Activated T-cell treated with anti-CD3 and anti-CD28 coated beads, Interleukin-2, amount 50 U/mL, for 1 hour (primary cell): ENCODE measurements around the gene AATK.

ENCODE experiments used
- DNase-seq: peaks from one replicate; pipeline ENCODE4 v3.0.0-alpha.2; 2020

The AATK gene

DNA sequence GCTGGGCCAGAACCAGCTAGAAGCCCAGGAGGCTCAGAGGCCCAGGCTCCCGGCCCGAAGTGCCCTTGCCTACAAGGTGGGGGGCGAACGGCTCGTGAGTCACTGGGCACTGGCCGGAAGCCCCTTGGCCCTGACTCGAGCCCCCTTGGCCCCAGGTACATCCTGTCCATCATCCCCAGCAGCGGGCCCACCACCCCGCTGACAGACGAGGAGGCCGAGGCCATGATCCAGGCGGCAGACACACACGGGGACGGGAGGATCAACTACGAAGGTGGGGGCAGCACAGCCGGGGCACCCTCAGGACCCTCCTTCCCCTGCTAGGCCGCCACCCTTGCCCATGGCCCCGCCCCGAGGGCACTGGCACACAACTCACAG, 15.8 kb upstream of the AATK start:
- no peak for DNase-seq

DNA sequence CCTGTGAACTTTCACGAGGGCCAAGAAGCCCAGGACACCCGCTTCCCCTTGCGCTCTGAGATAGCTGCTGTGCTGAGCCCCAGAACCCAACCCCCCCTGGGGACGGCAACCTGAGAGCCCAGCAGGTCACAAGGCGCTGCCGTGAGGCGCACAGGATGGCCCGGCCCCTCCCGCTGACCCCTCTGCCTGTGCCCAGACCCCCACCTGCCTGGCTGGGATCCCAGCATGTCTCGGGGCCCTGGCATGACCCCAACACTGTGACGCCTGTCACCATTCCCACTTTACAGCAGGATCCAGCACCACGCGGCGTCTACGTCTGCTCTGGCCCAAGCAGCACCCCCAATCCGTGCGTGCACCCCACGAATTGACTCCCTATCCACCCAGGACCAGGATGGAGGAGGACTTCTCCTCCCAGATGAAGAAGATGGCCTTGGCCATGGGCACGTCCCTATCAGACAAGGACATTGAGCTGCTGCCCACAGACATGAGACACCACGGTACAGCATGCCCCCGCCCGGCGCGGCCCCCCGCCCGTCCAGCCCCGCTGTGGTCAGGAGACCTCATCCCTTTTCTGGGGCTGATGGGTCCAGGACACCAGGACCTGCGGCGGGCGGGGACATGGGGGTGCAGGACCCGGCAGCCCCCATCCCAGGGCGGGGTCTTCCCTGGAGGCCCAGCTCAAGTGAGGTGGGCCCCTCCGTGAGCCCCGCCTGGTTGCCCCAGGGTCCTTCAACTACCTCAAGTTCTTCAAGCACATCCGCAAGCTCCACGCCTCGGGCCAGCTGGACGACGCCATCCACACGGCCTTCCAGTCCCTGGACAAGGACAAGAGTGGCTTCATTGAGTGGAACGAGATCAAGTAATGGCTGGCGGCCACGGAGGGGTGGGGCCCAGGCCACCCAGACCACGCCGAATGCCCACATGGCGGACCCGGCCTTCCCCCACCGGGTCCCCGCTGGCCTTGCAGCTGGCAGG, 15.1 kb upstream of the AATK start:
- no peak for DNase-seq

DNA sequence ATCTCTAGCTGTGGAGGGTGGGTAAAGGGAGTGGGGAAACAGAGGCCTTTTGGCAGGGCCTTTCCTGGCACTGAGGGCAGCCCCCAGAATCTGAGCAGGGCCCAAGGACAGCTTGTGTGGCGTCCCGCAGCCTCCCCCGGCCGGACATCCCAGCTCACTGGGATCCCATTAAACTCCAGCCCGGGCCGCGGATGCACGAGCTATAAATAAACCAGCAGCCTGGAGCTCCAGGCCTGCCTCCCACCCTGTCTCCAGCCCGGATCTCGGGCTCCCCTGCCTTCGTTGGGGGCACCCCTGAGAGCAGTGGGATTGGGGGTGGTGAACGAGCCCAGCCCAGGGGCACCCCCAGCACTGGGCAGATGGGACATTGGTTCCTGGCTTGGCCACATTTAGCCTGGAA, 13.8 kb upstream of the AATK start:
- DNase-seq: no peak

DNA sequence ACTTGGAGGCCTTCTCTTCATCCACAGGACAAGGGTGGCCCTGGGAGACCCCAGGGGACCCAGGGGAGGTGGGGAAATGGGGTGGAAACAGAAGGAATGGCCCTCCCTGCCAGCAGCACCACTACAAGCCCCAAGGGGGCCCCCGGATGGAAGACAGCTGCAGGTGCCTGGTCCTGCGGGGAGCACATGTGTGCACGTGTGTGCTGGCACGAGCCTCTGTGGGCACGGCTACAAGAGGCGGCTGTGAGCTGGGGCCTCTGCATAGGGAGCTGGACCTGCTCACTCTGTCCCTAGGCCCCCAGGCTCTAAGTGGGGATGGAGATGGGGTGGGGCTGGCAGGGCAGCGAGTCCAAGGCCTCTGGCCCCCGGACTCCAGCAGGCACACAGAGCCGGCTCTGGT, 13.2 kb upstream of the AATK start:
- DNase-seq: no peak

DNA sequence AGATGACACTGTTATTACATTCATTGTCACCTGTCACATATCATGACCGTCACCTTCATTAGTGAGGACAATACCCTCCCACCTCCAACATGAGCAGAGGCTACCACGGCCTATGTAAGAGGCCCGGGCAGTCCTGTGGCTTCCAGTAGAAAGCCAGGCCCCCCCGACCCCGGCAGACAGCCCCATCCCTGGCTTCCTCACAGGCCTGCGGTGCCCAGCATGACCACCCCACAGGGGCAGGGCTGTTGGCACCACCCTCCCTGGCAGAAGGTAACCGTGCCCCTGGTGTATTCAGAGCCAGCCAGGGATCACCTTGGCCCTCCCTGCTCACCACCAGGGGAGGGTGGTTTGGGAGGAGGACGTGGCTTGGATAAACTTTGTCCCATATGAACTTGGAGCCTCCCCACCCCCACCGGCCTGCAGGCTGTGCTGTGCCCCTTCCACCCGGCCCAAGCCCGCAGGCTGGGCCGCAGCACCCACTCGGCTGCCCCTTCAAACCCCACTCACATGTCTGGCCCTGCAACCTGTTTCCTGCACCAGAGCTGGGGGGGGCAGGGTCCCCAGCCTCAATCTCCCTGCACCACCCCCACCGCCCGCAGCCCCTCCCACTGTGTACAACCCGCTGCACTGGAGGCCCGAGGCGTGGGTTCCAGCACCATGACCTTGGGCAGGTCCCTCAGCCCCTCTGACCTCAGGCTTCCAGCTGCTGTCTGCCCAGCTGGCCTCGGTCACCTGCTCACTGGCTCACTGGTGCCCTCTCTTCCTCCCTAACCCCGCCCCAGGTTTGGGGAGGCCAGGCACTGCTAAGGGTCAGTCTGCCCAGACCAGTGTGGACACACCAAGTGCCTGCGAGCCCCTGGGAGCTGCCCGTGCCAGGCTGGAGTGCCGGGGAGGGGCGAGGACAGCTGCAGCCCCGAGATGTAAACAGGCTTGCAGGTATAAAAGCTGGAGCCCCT, 12.4 kb upstream of the AATK start:
- DNase-seq: no peak

DNA sequence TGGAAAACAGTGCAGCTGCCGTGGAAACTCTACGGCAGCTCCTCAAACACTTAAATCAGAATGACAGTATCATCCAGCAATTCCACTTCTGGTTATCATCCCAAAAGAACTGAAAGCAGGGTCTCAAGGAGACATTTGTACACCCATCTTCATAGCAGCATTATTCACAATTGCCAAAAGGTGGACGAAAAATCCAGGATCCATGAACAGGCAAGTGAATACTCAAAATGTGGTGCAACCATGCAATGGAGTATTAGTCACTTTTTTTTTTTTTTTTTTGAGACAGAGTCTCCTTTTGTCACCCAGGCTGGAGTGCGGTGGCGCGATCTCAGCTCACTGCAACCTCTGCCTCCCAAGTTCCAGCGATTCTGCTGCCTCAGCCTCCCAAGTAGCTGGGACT, 10.6 kb upstream of the AATK start:
- DNase-seq: no peak

DNA sequence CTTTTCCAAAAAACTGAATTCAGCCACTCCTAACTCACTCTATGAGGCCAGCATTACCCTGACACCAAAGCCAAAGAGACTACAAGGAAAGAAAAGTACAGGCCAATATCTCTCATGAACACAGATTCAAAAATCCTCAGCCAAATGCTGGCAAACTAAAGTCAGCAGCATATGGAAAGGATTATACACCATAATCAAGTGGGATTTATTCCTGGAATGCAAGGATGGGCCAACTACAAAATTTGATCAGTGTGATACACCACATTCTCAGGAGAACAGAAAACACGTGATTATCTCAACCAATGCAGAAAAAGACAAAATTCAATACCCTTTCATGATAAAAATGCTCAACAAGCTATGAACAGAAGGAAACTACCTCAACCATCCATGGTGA, 7.7 kb upstream of the AATK start:
- no peak for DNase-seq

DNA sequence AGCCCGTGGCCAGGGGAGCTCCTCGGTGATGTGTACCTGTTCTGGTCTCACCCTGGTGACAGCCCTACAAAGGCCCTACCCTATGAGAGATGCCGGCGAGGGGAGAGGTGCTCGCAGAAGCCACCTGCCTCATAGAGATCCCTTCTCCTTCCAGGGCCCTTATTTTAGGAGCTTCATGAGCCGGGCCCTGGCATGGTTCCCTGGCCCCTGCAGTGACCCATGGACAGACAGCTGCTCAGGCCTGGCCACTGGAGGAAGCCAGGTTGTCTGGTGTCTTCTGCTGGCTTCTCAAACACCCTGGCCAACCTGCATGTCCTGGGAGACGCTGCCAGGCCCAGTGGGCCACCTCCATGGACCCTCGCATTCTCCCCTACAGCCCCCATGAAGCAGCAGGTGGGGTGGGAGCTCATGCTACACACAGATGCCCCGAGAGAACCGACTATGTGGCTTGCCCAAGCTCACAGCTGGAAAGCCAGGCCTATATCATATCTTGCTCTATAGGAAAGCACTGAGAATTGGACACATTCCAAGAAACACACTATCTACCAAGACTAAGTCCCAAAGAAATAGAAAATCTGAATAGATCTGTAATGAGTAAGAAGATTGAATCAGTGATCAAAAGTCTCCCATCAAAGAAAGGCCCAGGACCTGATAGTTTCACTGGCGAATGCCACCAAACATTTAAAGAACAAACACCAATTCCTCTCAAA, 7.2 kb upstream of the AATK start:
- no peak for DNase-seq

DNA sequence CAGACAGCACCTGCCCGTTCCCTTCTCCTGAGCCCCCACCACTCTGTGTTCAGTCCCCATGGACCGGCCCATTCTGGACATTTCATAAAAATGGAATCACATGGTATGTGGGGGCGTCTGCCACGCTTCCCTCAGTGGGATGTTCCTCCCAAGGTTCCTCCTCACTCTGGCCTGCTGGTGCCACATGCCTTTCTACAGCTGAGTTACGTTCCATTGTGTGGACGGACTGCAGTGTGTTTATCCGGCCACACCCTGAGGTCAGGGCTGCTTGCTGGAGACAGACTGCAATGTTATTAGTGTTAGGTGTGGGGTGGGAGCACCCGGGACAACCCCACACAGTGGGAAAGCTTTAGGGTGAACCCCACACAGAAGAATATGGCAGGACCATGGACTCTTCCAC, 5.9 kb upstream of the AATK start:
- DNase-seq: no peak

DNA sequence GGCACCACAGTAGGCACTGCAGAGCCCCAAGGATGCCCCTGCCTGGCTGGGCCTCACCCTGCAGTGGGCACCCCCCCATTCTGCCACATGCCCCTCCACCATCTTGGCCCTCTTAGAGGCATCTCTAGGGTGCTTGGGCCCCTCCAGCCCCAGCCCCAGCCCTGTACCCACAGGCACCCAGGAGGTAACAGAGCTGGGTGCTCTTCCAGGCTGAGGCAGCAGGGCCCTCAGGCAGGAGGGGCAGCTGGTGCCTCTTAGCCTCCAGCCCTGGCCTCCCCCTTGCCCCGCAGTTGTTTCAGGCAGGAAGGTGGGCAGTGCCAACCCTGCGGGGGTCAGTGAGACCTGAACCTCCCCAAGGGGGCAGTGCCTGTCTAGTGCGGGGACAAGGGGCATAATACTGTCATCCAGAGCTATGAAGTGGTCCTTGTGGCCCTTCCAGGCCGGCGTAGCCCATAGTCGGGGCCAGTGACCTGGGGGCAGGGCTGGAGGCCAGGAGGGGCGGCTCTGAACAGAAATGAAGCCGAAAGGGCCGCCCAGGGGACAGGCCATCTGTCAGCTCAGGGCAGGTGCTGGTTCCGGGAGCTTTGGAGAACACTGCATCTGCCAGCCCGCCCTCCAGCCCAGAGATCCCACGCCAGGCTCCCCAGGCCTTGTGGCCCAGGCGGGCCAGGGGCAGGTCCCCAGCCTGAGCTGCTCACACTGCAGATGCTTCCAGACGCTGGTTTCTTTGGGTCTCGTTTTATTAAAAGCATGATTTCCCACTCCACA, 4.9 kb upstream of the AATK start:
- DNase-seq: no peak

DNA sequence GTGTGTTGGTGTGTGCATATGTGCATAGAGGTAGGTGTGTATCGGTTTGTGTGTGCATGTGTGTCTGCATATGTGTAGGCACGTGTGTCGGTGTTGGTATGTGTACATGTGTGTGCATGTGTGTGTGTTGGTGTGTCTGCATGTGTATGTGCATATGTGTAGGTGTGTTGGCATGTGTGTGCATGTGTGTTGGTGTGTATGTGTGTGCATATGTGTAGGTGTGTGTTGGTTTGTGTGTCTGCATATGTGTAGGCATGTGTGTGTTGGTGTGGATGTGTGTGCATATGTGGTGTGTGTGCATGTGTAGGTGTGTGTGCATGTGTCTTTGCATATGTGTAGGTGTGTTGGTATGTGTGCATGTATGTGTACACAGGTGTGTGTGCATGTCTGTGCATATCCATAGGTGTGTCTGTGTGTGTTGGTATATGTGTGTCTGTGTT, 3.9 kb upstream of the AATK start:
- no peak for DNase-seq

DNA sequence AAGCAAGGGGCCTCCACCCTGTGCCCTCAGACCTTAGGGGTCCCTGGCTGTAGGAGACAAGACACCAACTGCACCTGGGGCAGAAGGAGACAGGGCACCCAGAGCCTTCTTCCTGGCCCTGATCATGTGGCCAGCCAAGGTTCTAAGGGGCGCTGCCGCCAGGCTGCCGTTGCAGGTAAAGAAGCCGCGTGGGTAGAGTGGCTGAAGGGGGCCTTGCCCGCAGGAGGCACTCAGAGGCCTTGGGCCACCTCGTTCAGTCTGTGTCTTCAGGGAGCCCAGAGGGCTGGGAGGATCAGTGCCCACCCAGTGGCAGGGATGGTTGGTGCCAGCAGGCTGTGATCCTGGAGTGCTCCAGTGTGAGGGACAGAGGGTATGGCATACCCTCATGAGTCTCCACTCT, 1.6 kb upstream of the AATK start:
- no peak for DNase-seq

DNA sequence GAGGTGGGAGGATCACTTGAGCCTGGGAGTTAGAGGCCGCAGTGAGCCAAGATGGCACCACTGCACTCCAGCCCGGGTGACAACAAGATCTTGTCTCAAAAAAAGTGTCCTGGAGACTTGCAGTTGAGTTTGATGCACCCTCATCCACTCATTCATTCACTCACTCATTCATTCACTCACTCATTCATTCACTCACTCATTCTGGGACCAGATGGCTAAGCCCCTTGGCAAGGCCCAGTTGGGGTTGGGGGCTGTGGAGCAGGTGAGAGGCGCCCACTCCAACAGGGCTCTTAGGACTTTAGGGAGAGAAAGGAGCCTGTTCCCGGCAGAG, 1.1 kb upstream of the AATK start:
- no peak for DNase-seq

DNA sequence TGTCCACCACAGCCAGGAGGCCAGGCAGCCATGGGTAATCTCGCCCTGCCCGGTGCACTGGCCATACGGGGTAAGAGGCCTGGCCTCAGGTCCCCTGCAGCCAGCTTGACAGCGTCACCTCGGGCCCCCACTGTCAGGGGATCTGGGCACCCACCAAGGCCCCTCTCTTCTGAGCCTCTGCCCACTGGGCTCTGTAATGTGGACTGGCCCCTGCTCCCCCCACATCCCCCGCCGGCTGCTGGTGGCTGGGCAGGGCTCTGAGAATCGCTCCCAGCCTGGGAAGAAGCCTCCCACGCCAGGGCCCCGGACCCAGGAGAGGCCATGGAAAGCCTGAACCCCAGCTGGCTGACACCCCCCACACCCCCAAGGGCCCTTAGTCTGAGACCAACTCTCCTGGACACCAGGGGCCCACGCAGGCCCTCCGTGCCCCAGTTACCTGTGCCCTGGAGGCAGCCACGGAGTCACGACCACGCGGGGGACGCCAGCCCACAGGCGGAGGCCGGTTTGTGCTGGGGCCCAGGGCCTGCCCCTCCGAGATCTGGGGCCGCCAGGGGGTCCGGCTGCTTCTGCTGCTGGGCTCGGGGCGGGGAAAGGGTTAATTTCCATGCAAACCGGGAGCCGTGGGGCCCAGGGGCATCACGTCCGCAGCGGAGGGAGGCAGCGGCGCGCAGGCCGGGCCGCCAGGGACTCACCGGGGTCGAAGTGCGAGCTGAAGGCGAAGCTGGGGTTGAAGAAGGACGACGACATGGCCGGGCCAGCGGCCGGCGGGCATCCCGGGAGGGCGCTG, 582 bp downstream of the AATK start, which contains the start of gene PVALEF:
Gene PVALEF, plus strand, starts transcription at position 262 of the 787 bp plus-strand sequence. CDS start 15,720 bp downstream, outside the sequence.
- DNase-seq: no peak

DNA sequence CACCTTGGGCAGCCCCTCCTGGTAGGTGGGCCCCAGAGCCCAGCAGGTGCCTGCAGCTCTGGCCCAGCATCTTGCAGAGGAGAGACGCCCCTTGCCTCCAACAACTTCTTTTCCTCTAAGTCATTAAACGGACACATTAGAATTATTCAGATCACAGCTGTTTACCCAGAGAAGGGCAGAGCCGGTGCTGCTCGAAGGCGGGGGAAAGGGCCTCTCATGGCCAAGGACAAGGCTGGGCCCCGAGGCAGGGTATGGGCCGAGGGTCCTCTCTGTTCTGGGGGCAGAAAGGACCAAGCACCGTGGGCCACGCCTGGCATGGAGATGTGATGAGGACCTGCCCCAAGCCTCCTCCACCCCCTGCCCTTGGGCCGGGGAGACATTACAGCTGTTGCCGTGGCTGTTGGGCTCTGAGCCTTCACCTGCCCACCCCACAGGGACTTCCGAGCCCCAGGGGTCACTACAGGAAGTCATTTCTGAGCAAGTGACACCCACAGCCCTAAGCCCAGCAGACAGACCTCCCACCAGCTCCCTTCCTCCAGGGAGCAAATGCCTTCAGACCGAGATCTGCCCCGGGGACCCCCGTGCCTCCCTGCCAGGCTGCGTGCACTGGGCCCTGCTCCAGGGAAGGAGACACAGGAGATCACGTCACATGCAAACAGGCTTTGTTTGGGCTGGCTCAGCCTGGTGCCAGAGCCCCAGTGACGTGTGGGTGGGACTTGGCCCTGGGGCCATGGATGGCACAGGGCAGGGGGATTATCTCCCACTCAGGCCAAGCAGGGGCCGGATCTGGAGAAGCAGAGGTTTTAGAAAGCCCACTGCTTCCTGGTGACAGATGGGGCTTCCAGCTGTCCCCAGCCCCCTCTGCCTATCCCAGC, 1.4 kb downstream of the AATK start:
- DNase-seq: no peak

DNA sequence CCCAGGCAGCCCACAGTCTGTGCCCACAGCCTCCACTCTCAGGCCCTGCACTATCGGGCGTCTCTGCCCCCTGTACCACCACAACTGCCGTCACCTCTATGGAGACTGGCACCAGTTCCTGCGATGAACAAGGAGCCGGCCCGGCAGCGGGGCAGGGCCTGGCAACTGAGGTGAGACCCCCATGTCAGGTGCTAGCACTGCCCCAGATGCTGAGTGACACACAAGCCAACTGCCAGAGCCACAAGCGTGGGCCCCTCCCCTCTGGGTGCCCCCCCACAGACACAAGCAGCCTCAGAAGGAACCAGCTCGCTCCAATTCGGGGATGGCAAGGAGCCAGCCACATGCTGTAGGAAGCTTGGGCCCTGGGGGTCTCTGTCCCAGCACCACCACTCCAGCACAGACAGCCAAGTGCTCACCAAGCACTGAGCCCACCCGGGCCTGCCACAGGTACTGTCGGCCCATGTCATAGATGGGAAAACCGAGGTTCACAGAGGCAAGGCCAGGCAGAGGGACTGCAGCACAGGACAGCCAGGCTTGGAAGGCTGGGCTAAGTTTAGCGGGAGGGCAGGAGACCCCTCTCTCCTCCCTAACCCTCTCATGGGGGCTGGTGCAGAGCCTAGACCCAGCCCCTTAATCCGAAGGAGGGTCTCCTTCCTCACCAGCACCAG, 2.2 kb downstream of the AATK start:
- no peak for DNase-seq

DNA sequence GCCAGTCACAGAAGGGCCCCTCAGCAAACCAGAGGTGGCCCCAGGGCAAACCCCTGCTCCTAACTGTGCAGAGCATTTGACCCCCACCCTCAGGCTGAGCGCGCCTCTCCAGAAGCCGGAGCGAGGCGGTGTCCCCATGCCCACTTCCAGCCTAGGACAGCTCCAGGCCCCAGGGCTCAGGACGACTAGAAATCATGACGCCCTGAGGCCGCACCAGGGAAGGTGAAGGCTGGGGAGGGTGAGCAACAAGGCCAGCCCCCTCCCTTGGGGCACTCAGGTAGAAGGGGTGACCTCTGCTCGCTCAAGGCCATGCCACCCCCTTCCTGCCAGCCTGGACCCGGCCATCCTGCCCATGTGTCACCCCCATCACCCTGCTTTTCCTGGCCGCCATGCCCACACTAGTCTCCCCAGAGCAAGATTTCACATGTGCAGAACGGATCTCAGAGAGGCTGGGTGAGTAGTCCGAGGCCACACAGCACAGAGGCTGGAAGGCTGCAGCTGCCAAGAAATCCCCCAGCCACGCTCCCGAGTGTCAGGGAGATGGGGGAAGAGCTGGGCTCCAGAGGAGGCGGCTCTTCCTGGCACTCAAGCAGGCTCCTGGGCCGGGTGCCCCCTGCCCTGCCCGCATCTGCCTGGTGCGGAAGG, 2.8 kb downstream of the AATK start:
- DNase-seq: no peak

DNA sequence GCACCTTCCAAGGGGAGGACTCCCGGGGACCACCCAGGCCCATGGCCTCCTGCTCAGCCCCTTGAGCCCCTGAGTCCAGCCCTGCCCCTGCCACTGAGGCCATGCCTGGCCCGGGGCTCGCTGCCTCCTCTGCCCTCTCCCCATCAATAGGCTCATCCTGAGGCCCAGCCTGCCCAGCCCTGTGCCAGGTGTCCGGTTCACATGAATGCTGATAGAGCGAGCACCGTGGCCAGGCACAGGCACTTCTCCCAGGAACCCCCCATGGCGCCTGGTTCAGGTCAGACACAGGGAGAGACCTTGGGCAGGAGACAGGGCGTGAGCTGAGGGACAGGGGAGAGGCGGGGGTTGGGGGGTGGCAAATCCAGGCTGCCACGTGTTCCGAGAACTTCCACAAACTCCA, 3.5 kb downstream of the AATK start:
- no peak for DNase-seq

DNA sequence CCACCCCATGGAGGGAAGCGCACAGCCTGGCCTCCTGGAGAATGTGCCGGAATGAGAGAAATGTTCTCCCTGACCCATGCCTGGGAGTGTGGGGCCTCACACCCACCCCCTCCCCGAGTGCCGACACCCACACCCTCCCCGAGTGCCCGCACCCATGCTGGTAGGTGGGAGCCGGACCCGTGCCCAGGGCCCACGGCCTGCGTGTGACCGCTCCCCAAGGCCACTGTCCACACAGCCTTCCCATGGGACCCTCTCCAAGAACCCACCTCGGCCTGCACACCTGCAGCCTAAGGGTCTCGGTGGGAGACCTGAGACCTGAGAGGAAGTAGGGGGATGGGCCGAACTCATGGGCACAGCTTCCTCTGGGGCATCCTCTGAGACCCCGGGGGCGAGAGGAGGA, 4.0 kb downstream of the AATK start:
- DNase-seq: no peak
